Fibroblast of the aortic adventitia (primary cell): ENCODE results near the gene FSTL4. TPM values are rescaled to one million over a fixed set of nuclear protein-coding genes. Genes with fewer than 3 reads are reported as not detected.
A peak's percentile ranks its signal among the peaks of the same experiment; 100 is the strongest.

Experiments
- DNase-seq: peaks from one replicate; pipeline ENCODE4 v3.0.0-alpha.2; 2010; ENCODE audit warnings: low read depth
- H3K4me3 ChIP-seq: 2 replicates; pipeline ENCODE4 v1.5.1; 2011; ENCODE audit warnings: low read depth, mild to moderate bottlenecking, control low read depth, low read length, moderate library complexity
- CTCF ChIP-seq: IDR thresholded peaks from 2 replicates; pipeline ENCODE4 v1.5.1; 2011; ENCODE audit warnings: mild to moderate bottlenecking, low read length, control low read depth, inconsistent platforms; ENCODE audit not compliant: insufficient read depth
- total RNA-seq: library from RNA; depleted of rRNA; stranded (reverse); fragments of >200 nt; gene quantifications from 2 replicates; pipeline ENCODE4 v1.2.3, GENCODE V29; 2012; ENCODE audit warnings: low replicate concordance

FSTL4 gene
- total RNA-seq, 1 donor: not detected

- TF ChIP-seq CTCF: no peak
- no peak for DNase-seq
These were observed 365.1 kb downstream of the FSTL4 start for GRCh38 chr5:133247151-133247709.

GRCh38 chr5:133246376-133247150 lies 365.8 kb downstream of the FSTL4 start:
- no peak for TF ChIP-seq CTCF
- DNase-seq: peak; percentile 16
- no peak overlapping the region for H3K4me3 ChIP-seq

More at GRCh38 chr5:133247151-133247709, 365.1 kb downstream of the FSTL4 start:
- no peak overlapping the region for H3K4me3 ChIP-seq

- TF ChIP-seq CTCF: no peak
- no peak for DNase-seq
- no peak overlapping the region for H3K4me3 ChIP-seq
These were observed 366.3 kb downstream of the FSTL4 start for GRCh38 chr5:133246053-133246370.

GRCh38 chr5:133245191-133246052 lies 366.9 kb downstream of the FSTL4 start:
- DNase-seq: peak; percentile 83

DNA sequence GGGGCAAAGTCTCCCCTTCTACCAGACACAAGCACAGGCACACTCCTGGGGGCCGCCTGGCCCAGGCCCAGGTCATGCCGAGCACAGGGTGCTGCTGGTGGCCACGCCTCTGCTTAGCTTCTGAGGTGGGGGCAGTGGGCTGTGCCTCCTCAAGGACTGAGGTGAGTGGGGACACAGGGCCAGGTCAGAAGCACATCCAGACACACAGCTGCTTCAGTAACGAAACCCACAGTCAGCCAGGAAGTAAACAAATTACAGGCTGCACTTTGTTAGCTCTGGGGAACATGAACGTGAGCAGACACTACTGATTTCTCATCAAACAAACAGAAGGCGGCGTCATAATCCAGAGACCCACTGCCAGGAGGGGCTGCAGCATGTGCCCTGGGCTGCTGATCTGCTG lies 368.1 kb downstream of the FSTL4 start:
- no peak for TF ChIP-seq CTCF
- no peak overlapping the region for H3K4me3 ChIP-seq
- DNase-seq: no peak

More at GRCh38 chr5:133245191-133246052, 366.9 kb downstream of the FSTL4 start:
- no peak overlapping the region for H3K4me3 ChIP-seq
- no peak for TF ChIP-seq CTCF

GRCh38 chr5:133243196-133243595 lies 369.1 kb downstream of the FSTL4 start:
- DNase-seq: no peak
- TF ChIP-seq CTCF: no peak
- H3K4me3 ChIP-seq: no peak overlapping the region
